ENCODE measurements around the gene ANK2. TPM values are rescaled to one million over a fixed set of nuclear protein-coding genes. Genes with fewer than 3 reads are reported as not detected.

ANK2 gene
- total and polyA plus RNA-seq, 2 experiments from 2014 or later: 7.7 to 40.4 TPM

- no peaks in the 10 kb centered on the region for H3F3A ChIP-seq (replicated peaks; ENCODE audit: low read depth)
- no peaks in the 10 kb centered on the region for H3K4me1 ChIP-seq (ENCODE audit: insufficient read depth)
- H3K36me3 ChIP-seq (ENCODE audit: insufficient read depth): no peaks in the 10 kb centered on the region
- Mint-ChIP-seq H3K27ac (no peak overlapping the region), H3K4me1 (no peaks in the 10 kb centered on the region), H3K9me3 (peaks cover 9% of the 10 kb centered on the region), H3K27me3 (ENCODE audit: insufficient read depth, low read depth, poor library complexity) (no peaks in the 10 kb centered on the region), H3K4me3 (no peak overlapping the region), H3K36me3 (ENCODE audit: low read depth) (peaks cover 26% of the 10 kb centered on the region)
- TF ChIP-seq STAT1 (IDR thresholded peaks at IDR 0.05; ENCODE audit: unreplicated experiment) (no peak), REST (IDR thresholded peaks at IDR 0.05; ENCODE audit: unreplicated experiment) (no peak), EZH2phosphoT487 (IDR thresholded peaks at IDR 0.05; ENCODE audit: unreplicated experiment) (no peak), JUNB (IDR thresholded peaks at IDR 0.05; ENCODE audit: unreplicated experiment) (no peak), POLR2AphosphoS5 (IDR thresholded peaks at IDR 0.05; ENCODE audit: low read depth) (no peak), ETS1 (IDR thresholded peaks at IDR 0.05) (no peak), EZH2 (IDR thresholded peaks at IDR 0.05; ENCODE audit: low read depth, unreplicated experiment) (no peak), NANOG (IDR thresholded peaks at IDR 0.05; ENCODE audit: borderline replicate concordance) (no peak), ZNF331 (CRISPR knock-in tag; IDR thresholded peaks at IDR 0.05; ENCODE audit: low read depth) (no peak), CREB1 (CRISPR knock-in tag; IDR thresholded peaks at IDR 0.05; ENCODE audit: low read depth) (no peak), ZNF114 (CRISPR knock-in tag; IDR thresholded peaks at IDR 0.05) (no peak), CTCF (conservative IDR thresholded peaks at IDR 0.05; ENCODE audit: low read depth in 2 of 2) (no peak)
- no peak overlapping the region for H3K27ac ChIP-seq (ENCODE audit: low read depth)
- H3K79me2 ChIP-seq (replicated peaks; ENCODE audit: insufficient read depth): no peaks in the 10 kb centered on the region
- no peaks in the 10 kb centered on the region for H3K27me3 ChIP-seq (ENCODE audit: insufficient read depth)
- H3K4me2 ChIP-seq: no peak overlapping the region
- ATAC-seq: no peak
- no peaks in the 10 kb centered on the region for H4K20me1 ChIP-seq (replicated peaks; ENCODE audit: insufficient read depth)
- H2AFZ ChIP-seq: no peak overlapping the region
- no peak for DNase-seq (ENCODE audit: low spot score)
- no peak overlapping the region for H3K4me3 ChIP-seq
- H3K9me2 ChIP-seq (ENCODE audit: insufficient read depth): peaks cover 3% of the 10 kb centered on the region; the same call in 1 of the 2 replicates
These were observed 335.1 kb downstream of the ANK2 start for GRCh38 chr4:113384600-113384999.
